HEK293T (cell line): ENCODE measurements around the gene C6orf136.

Experiments used
- BHLHE40 ChIP-seq: fragments of 450-650 bp; IDR thresholded peaks from 2 replicates; pipeline ENCODE4 v1.6.1; 2016; ENCODE audit warnings: mild to moderate bottlenecking, moderate library complexity, borderline replicate concordance
- ELF4 ChIP-seq: fragments of 450-650 bp; IDR thresholded peaks from 2 replicates; pipeline ENCODE4 v1.6.1; 2017; ENCODE audit warnings: antibody characterized with exemption
- FOXA1 ChIP-seq: fragments of 450-650 bp; IDR thresholded peaks from 2 replicates; pipeline ENCODE4 v1.6.1; 2016; ENCODE audit warnings: mild to moderate bottlenecking
- FOXK2 ChIP-seq: fragments of 450-650 bp; IDR thresholded peaks from 2 replicates; pipeline ENCODE4 v1.6.1; 2016; ENCODE audit warnings: mild to moderate bottlenecking
- FOXM1 ChIP-seq: fragments of 450-650 bp; IDR thresholded peaks from 2 replicates; pipeline ENCODE4 v1.6.1; 2017; ENCODE audit warnings: mild to moderate bottlenecking, borderline replicate concordance
- LEF1 ChIP-seq: fragments of 450-650 bp; IDR thresholded peaks from 2 replicates; pipeline ENCODE4 v1.6.1; 2017; ENCODE audit warnings: mild to moderate bottlenecking, borderline replicate concordance
- NFRKB ChIP-seq: fragments of 450-650 bp; IDR thresholded peaks from 2 replicates; pipeline ENCODE4 v1.6.1; 2016; ENCODE audit warnings: mild to moderate bottlenecking, moderate library complexity
- PKNOX1 ChIP-seq: fragments of 450-650 bp; IDR thresholded peaks from 2 replicates; pipeline ENCODE4 v1.6.1; 2016
- SP1 ChIP-seq: fragments of 450-650 bp; IDR thresholded peaks from 2 replicates; pipeline ENCODE4 v1.6.1; 2017
- SUZ12 ChIP-seq: fragments of 450-650 bp; IDR thresholded peaks from 2 replicates; pipeline ENCODE4 v1.6.1; 2016; ENCODE audit warnings: mild to moderate bottlenecking
- TARDBP ChIP-seq: fragments of 450-650 bp; IDR thresholded peaks from 2 replicates; pipeline ENCODE4 v1.6.1; 2016
- ZNF384 ChIP-seq: fragments of 450-650 bp; IDR thresholded peaks from 2 replicates; pipeline ENCODE4 v1.6.1; 2016

GRCh38 chr6:30684386-30685156 lies 37.6 kb downstream of the C6orf136 start:
- TF ChIP-seq FOXA1 (no peak), BHLHE40 (no peak), TARDBP (no peak), ELF4 (no peak), SP1 (no peak), FOXK2 (no peak), PKNOX1 (no peak), SUZ12 (no peak), FOXM1 (no peak), LEF1 (no peak), NFRKB (no peak), ZNF384 (no peak)
